Stomach (tissue), 4 donors: ENCODE measurements around the gene SH3RF3.

ENCODE experiments used
- EP300 ChIP-seq: sonication (generic); formaldehyde crosslinking; IDR thresholded peaks from one replicate; pipeline ENCODE4 v1.6.1; 2017; ENCODE audit warnings: antibody characterized with exemption
- POLR2A ChIP-seq, 4 donors: fragments of 450-650 bp; IDR thresholded peaks; one replicate each; pipeline ENCODE4 v1.6.1; 2016; ENCODE audit warnings: antibody characterized with exemption in 4 of 4, control low read depth in 2 of 4, mild to moderate bottlenecking in 1 of 4, moderate library complexity in 1 of 4
- TF ChIP-seq, protein P1 (sequence below), 7 experiments: fragments of 450-650 bp in 4 of 7; fragments of 200-600 bp in 3 of 7; sonication (generic) in 3 of 7; IDR thresholded peaks; one replicate each; pipeline ENCODE4 v1.5.1; 2016 to 2019; ENCODE audit warnings: antibody characterized with exemption in 7 of 7, control low read depth in 2 of 7, mild to moderate bottlenecking in 1 of 7

DNA sequence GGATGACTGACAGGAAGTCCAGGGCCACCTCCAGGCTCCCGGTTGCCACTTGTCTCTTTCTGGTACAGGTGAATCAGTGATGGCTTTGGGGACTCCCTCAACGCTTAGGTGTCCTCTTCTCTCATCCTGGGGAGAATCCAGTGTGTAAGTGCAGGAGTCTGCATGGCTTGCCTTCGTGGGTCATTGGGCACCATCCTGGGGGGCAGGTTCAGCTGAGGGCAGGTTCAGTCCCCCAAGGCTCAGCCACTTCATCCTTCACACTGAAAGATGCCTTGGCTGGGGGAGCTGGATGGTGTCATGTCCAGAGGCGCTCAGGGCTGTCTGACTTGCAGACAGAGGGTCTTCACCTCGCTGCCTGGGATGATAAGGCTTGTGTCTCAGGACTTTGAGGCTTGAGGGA lies 29.2 kb downstream of the SH3RF3 start:
- TF ChIP-seq, protein P1, sequence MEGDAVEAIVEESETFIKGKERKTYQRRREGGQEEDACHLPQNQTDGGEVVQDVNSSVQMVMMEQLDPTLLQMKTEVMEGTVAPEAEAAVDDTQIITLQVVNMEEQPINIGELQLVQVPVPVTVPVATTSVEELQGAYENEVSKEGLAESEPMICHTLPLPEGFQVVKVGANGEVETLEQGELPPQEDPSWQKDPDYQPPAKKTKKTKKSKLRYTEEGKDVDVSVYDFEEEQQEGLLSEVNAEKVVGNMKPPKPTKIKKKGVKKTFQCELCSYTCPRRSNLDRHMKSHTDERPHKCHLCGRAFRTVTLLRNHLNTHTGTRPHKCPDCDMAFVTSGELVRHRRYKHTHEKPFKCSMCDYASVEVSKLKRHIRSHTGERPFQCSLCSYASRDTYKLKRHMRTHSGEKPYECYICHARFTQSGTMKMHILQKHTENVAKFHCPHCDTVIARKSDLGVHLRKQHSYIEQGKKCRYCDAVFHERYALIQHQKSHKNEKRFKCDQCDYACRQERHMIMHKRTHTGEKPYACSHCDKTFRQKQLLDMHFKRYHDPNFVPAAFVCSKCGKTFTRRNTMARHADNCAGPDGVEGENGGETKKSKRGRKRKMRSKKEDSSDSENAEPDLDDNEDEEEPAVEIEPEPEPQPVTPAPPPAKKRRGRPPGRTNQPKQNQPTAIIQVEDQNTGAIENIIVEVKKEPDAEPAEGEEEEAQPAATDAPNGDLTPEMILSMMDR (IDR thresholded peaks at IDR 0.05), result no peak
- no peak for TF ChIP-seq POLR2A (IDR thresholded peaks at IDR 0.05)
- TF ChIP-seq EP300, result no peak
